Liver (tissue), 2 donors: ENCODE measurements around the gene UFM1.

Experiments
- CTCF ChIP-seq: fragments of 150-350 bp; IDR thresholded peaks from 2 replicates; pipeline ENCODE4 v1.5.1; 2017; ENCODE audit warnings: improper control_type of control experiment, low read depth, low read length; ENCODE audit not compliant: missing input control
- YY1 ChIP-seq: IDR thresholded peaks from 2 replicates; pipeline ENCODE4 v1.6.1; 2016; ENCODE audit warnings: antibody characterized with exemption, mild to moderate bottlenecking
- donor health status: healthy.

GRCh38 chr13:38385153-38385891, 35.7 kb downstream of the UFM1 start:
- no peak for TF ChIP-seq YY1
- TF ChIP-seq CTCF: no peak
